GM21515 (cell line): ENCODE data around the gene PSTK.

ENCODE experiments used
- ATAC-seq: cut with Tn5 transposase; IDR thresholded peaks from one replicate; pipeline ENCODE4 v1.9.1; 2021; ENCODE audit not compliant: unreplicated experiment

Gene PSTK, protein sequence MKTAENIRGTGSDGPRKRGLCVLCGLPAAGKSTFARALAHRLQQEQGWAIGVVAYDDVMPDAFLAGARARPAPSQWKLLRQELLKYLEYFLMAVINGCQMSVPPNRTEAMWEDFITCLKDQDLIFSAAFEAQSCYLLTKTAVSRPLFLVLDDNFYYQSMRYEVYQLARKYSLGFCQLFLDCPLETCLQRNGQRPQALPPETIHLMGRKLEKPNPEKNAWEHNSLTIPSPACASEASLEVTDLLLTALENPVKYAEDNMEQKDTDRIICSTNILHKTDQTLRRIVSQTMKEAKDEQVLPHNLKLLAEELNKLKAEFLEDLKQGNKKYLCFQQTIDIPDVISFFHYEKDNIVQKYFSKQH

DNA sequence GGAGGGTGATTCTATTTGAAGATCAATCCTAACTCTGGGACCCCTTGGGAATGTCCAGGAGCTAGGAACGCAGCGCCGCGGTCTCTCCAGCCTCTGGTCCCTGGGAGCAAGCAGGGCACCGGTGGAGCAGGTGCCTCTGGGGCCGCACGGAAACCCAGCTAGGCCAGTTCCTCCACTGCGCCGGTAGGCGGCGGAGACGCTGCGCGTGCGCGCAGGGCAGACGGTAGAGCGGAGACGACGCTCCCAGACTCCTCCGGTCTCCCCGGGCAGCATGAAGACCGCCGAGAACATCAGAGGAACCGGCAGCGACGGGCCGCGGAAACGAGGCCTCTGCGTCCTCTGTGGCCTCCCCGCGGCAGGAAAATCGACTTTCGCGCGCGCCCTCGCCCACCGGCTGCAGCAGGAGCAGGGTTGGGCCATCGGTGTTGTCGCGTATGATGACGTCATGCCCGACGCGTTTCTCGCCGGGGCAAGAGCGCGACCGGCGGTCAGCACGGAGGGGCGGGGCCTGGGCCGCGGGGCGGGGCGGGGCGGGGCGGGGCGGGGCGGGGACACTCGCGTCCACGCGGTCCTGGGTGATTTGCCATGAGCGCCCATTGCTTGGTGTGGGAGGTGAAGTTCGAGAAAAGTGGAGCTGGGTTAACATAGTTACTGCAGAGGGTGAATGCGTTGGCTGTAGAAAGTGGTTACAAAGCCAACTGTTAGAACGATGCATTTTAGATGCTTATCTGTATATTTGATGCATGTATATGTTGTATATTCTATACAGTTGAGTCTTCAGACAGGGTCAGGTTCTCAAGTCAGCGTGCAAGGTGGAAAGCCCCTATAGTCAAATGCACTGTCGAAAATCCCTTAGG, at the start of gene PSTK:
Gene PSTK, plus strand, starts transcription at position 193 of the 857 bp plus-strand sequence. Its CDS starts 79 bp downstream, at position 272.
- ATAC-seq: peak; percentile 97

DNA sequence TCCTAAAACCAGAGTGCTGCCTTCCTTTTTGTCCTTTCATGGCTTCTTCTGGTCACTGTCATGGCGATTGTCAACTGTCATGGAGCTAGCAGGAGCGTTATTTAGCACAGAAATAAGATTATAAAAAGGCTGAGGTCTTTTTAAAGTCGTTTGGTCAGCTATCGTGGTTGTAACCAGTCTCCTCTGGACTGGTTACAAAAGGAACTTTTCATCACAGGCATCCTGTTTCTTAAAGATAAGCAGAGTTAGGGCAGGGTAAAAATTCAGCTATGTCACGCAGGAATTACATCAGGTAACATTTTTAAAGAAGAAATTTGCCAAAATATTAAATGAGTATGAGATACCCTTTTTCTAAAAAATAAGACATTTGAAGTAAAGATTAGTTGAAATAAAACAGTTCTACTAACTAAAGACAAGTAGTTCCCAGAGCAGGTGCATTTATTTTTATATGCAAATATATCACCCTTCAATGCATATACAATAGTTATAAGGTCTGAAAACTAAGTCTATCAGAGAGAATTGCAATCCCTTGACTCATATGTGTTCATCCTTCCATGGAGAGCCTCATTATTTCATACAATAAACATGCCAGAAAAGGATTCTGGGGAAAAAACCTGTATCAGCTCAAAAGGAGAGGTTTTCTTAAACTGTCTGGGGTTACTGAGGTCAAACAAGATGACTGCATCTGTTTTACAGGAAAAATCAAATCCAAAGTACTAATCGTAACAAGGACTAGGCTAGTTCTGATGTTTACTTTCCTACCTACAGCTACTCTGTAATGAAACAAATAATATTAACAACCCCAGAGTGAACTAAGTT, 48.9 kb upstream of the PSTK start:
- no peak for ATAC-seq

DNA sequence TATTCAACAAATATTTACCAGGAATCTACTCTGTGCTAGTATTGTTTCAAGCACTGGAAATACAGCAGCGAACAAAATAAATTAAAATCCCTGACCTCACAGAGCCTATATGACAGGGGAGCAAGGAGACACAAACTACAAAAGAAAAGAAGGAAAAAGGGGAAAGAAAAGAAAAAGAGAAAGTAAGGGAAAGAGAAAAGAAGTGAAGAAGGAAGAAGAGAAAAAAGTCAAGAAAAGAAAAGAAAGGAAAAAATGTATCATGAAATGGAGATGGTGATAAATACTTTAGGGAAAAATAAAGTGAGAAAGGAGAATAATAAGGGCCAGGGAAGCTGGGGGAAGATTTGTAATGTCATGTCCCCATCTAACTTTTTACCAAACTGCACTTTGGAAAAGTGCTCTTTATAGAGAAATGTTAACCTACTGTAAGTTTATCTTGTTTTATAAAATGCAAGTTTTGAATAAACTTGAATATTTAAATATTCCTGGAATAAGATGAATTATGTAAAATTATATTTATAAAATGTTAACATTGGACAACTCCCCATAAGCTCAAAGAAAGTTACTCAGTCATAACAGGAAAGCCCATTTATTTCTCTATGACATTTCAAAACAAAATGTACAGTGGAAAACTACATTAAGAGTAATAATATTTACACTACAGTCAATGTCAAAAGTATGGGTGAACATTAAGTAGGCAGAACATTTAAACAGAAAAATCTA, 40.9 kb upstream of the PSTK start:
- no peak for ATAC-seq

DNA sequence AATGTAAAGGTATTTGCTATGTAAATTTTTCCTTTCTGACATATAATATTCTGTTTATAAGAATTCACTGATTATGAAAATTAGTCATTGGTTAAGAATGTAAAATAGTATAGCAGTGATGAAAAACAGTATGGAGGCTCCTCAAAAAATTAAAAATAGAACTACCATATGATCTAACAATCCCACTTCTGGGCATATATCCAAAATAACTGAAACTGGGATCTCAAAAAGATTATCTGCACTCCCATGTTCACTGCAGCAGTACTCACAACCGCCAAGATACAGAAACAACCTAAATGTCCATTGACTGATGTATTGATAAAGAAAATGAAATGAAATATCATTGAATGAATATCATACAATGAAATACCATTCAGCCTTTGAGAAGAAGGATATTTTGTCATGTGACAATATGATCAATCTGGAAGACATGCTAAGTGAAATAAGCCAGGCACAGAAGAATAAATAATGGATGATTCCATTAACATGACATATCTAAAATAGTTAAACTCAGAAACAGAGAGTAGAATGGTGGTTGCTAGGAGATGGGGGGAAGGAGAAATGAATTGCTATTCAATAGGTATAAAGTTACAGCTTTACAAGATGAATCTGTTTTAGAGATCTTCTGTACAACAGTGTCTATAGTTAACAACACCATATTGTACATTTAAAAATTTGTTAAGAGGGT, 40.2 kb upstream of the PSTK start:
- ATAC-seq: no peak

DNA sequence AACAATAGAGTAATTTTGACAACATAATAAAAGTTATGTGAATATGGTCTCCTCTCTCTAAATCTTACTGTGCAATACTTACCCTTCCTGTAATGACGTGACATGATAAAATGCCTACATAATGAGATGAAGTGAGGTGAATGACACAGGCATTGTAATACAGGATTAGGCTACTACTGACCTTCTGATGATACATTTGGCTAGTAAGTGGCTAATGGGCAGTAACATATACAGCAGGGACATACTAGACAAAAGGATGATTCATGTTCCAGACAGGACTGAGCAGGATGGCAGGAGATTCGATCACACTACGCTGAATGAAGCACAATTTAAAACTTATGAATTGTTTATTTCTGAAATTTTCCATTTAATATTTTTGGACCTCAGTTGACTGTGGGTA, 30.9 kb upstream of the PSTK start:
- ATAC-seq: no peak

DNA sequence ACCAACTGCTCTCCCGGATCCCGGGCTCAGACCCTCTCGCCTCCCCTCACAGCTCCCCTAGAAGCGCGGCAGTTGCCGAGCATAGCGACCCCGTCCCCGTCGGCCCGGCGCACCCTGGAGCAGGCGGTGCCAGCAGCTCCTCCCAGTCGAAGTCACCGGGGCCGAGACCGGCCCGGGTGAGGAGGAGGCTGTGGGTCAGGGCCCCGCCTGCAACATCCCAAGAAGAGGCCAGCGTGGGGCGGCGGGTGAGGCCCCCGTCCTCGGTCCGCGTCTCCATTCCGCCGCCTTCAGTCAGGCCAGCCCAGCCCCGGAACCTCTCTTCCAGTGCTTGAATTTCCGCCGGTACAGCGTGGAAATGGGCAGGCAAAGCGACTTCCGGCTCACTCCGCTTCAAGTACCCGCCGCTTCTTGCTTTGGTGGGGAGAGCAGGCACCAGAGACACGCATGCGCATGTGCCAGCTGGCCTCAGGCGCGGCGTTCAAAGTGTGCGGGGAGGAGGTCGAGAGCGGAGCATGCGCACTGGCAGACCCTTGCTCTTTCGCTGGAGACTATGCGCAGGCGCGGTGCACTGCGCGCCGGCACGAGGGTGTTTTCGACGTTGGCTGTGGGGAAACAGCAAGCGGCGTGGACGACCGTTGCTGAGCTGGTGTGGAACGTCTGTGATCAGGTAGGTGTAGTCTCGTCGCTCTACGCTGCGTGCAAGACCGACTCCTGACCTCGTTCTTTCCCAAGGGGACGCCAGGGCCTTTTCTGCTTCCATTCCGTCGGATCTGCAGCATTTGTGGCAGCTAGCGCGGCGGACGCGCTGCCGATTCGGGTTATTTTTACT, 26.1 kb upstream of the PSTK start, which contains the start of gene C10orf88:
Gene C10orf88, minus strand, starts transcription at position 326 of the 829 bp plus-strand sequence. Its CDS starts 49 bp downstream, at position 277.
- peak; percentile 98 for ATAC-seq

DNA sequence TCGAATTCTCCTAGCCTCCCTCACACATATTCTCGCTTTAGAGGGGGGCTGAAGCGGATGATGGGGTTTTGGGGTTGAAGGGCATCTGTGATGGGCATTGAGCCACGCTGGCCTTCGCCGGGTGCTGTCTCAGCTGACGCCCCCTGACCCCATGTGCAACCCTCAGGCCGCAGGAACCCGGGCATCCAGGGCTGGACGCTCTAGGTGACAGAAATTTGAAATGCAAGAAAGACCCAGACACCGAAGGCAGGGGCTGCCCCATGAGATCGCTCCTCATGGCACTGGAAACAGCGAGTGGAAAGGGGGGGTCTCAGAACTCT, 25.5 kb upstream of the PSTK start:
- no peak for ATAC-seq

DNA sequence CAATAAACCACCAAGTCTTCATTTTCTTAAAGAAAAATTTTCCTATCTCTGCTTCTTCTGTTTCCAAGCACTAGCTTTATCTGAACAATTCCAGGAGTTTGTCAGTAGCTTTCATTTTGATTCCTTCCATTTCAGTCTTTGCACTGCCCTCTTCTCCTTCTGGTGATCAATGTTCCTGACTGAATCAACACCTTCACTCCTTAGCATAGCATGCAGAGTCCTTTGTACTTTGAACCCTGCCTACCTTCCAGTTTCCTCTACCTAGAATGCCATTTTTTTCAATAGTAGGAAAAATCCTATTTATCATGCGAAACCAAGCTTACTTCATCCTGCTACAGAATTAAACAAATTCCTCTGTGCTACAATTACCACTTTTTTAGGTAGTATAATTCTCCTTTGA, 24.3 kb upstream of the PSTK start:
- no peak for ATAC-seq

DNA sequence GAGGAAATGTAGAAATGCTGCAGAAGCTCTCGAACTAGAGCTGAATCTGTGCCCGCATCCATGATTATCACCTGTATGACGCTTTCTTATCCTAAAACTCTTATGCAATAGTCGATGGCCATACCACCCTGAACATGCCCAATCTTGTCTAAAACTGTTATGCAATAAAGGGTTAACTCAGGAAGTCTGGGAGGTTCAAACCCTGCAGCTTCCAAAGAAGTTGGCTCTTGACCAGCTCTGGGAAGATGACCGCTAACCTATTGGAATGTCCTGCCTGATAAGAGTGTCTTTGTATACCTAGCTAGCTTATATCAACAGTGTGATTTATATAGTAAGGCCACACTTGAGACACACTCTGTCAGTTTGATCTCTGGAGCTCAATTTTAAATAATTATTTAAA, 22.7 kb upstream of the PSTK start:
- no peak for ATAC-seq

DNA sequence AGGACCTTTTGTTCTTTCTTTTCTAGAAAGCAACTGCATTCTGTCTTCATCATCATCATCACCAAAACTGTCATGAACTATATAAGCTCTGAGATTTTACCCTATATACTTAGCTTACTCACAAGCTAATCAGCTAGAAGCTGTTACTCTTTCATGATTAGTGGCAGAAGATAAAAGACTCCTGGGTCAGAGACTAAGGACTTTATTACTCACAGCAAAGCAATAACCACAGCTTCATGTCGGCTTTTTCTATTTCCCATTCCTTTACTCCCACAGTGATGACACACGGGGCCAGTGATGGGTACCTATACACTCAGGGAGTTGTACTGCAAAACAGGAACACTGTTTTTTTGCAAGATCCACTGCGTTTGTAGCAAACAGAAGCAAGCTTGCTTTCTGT, 17.8 kb upstream of the PSTK start:
- ATAC-seq: no peak

DNA sequence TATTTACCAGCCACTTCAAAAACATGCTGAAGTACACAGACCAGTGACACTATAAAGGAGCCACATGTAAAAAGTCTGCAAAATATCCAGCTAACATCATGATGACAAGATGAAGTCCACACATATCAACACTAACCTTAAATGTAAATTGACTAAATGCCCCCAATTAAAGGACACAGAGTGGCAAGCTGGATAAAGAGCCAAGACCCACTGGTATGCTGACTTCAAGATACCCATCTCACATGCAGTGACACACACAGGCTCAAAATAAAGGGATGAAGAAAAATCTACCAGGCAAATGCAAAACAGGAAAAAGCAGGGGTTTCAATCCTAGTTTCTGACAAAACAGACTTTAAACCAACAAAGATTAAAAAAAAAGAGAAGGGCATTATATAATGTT, 13.3 kb upstream of the PSTK start:
- no peak for ATAC-seq

DNA sequence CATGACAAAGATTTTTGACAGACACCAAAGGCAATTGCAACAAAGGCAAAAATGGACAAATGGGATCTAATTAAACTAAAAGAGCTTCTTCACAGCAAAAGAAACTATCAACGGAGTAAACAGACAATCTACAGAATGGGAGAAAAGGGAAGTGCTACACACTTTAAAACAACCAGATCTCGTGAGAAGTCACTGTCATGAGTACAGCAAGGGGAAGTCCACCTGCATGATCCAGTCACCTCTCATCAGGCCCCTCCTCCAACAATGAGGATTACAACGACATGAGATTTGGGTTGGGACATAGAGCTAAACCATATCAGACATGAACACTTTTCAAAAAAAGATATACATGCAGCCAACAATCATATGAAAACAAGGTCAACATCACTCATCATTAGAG, 11.5 kb upstream of the PSTK start:
- no peak for ATAC-seq

DNA sequence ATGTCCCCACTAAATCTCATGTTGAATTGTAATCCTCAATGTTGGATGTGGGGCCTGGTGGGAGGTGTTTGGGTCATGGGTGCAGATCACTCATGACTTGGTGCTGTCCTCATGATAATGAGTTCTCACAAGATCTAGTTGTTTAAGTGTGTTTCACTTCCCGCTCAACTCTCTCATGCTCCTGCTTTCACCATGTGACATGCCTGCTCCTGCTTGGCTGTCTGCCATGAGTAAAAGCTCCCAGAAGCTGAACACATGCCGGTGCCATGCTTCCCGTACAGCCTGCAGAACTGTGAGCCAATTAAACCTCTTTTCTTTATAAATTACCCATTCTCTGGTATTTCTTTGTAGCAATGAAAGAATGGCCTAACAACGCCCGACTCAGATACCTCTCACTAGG, 6.2 kb upstream of the PSTK start:
- no peak for ATAC-seq

DNA sequence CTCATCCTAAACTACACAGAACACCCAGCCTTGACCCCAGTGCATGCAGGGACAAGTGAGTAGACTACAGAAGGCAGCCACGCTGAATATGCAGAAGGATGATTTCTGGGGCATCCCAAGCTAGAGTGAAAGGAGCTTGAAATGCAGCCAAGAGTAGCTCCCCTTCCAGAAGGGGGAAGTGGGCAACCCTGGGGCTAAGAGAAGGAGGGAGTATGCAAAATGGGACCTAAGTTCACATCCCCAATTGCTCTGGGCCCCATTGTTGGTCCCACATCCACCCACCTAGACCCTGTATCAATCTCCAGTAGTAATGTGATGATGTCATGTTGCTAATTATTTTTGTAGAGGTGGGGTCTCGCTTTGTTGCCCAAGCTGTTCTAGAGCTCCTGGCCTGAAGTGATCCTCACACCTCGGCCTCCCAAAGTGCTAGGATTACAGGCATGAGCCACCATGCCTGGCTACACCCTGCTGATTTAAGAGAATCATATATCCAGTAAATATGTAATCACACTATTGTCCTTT, 5.6 kb upstream of the PSTK start:
- no peak for ATAC-seq

DNA sequence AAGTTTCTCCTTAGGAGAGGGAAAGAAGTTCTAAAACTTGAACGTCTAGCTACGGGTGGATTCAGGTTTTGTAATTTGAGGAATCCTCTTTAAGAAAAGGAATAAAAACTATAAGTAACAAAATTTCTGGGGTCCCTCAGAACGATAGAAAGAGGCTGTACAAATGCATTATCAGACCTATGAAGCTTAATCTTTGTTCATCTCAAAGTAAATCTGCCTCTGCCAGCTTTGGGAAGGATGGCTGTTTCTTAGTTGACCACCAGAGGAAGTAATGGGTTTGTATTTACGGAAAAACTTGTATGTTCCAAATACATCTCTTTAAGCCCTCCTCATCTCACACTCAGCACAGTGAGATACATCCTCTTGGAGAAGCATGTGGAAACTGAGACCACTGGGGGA, 864 bp downstream of the PSTK start:
- ATAC-seq: no peak

DNA sequence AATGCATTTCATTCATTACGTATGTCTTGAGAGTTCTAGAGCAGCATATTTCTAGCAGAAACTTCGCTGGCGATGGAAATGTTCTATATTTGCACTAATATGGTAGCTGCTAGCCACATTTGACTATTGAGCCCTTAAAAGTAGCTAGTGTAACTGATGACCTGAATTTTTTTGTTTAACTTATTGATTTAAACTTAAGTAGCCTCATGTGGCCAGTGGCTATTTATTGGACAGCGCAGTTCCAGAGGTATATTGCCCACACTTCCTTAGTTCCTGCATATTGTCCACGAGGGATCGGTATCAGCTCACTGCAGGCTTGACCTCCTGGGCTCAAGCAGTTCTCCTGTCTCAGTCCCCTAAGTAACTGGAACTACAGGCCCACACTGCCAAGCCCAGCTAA, 3.7 kb downstream of the PSTK start:
- ATAC-seq: no peak

DNA sequence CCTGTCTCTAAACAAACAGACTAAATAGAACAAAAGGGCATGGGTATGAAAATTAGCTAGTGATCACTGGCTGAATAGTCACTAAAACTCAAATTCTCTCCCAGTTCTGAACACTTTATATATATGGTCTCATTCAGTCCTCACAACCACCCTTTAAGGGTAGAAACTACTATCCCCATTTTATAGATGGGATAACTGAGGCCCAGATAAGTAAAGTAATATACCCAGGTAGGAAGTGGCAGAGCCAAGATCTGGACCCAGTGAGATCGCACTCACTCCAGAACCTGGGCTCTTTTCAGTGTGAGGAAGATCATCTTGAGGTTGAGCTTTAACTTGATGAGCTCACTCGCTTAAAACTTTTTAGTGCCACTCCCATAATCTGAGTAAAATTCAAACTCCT, 4.5 kb downstream of the PSTK start:
- ATAC-seq: no peak

DNA sequence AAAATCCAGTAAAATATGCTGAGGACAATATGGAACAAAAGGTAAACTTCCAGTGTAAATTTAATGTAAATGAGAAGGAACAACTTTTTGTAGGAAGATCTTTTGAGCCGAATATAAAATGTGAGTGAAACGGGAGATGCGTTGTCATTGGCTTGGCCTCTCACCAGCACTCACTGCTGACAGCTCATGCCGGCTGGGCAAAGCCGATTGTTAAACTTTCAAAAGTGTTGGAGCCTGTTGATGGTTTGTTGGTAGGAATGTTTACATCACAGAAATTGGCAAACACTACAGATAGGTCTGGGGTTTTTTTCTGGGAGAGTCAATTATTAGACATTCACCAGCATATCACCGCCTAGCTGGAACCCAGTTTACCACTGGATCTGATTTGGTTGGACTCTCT, 6.1 kb downstream of the PSTK start:
- no peak for ATAC-seq

DNA sequence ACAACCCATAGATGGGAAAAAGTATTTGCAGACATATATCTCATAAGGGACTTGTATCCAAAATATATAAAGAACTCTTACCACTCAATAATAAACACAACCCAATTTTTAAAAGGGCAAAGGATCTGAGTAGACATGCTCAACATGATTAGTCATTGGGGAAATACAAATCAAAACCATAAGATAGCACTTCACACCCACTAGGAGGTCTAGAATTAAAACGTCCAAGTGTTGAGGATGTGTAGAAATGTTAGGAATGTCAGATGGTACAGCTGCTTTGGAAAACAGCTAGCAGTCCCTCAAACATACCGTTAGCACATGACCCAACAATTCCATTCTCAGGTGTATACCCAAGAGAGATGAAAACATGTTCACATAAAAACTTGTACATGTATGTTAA, 8.3 kb downstream of the PSTK start:
- no peak for ATAC-seq
